GM21619 (cell line): Measurements from ENCODE around the gene ABCA13.
A peak's percentile ranks its signal among the peaks of the same experiment; 100 is the strongest.

ENCODE experiments used
- ATAC-seq: cut with Tn5 transposase; IDR thresholded peaks from one replicate; pipeline ENCODE4 v1.9.1; 2021; ENCODE audit not compliant: unreplicated experiment

Gene ABCA13

GRCh38 chr7:48296966-48297365, 125.7 kb downstream of the ABCA13 start:
- ATAC-seq = no peak

- peak; percentile 58 for ATAC-seq
These were observed 127.5 kb downstream of the ABCA13 start for GRCh38 chr7:48298779-48299178.

GRCh38 chr7:48299580-48300169, 128.4 kb downstream of the ABCA13 start:
- ATAC-seq = peak; percentile 84

- no peak for ATAC-seq
These were observed 129.0 kb downstream of the ABCA13 start for GRCh38 chr7:48300301-48300700.

- no peak for ATAC-seq
These were observed 129.9 kb downstream of the ABCA13 start for GRCh38 chr7:48301201-48301600.

- ATAC-seq = no peak
These were observed 133.4 kb downstream of the ABCA13 start for GRCh38 chr7:48304641-48305040.

GRCh38 chr7:48305661-48306060, 134.4 kb downstream of the ABCA13 start:
- ATAC-seq = no peak

- no peak for ATAC-seq
These were observed 135.9 kb downstream of the ABCA13 start for GRCh38 chr7:48307041-48307714.

GRCh38 chr7:48309720-48310119, 138.5 kb downstream of the ABCA13 start:
- ATAC-seq = no peak

- no peak for ATAC-seq
These were observed 140.3 kb downstream of the ABCA13 start for GRCh38 chr7:48311464-48312100.

GRCh38 chr7:48312151-48312550, 140.9 kb downstream of the ABCA13 start:
- ATAC-seq = no peak

GRCh38 chr7:48316768-48317167, 145.5 kb downstream of the ABCA13 start:
- ATAC-seq = no peak

GRCh38 chr7:48317360-48317759, 146.1 kb downstream of the ABCA13 start:
- no peak for ATAC-seq

- no peak for ATAC-seq
These were observed 150.2 kb downstream of the ABCA13 start for GRCh38 chr7:48321319-48322010.

GRCh38 chr7:48337012-48337621, 165.9 kb downstream of the ABCA13 start:
- ATAC-seq = no peak

GRCh38 chr7:48337781-48338180, 166.5 kb downstream of the ABCA13 start:
- ATAC-seq = no peak

- ATAC-seq = no peak
These were observed 176.1 kb downstream of the ABCA13 start for GRCh38 chr7:48347230-48347825.

- ATAC-seq = no peak
These were observed 179.3 kb downstream of the ABCA13 start for GRCh38 chr7:48350515-48350914.

- no peak for ATAC-seq
These were observed 180.6 kb downstream of the ABCA13 start for GRCh38 chr7:48351900-48352299.

- ATAC-seq = no peak
These were observed 184.1 kb downstream of the ABCA13 start for GRCh38 chr7:48355346-48355745.

- no peak for ATAC-seq
These were observed 189.3 kb downstream of the ABCA13 start for GRCh38 chr7:48360574-48360973.
